Stimulated activated memory B cell treated with anti-CD40 and anti-IgM and Interleukin-4, amounts not matched to agents 10 μg/mL and 1 μg/mL and 100 μg/mL, for 72 hours (primary cell): Measurements from ENCODE around the gene CARM1.

Source experiments
- ATAC-seq: fragments of 150-1000 bp; cut with Tn5 transposase; 2 replicates; pipeline ENCODE4 v1.10.0; 2021
- H3K27ac Mint-ChIP-seq: one replicate; pipeline ENCODE4 v1.8.0; 2022; ENCODE audit warnings: mild to moderate bottlenecking, mixed read lengths
- H3K27me3 Mint-ChIP-seq: one replicate; pipeline ENCODE4 v1.8.0; 2022; ENCODE audit warnings: mixed read lengths
- H3K36me3 Mint-ChIP-seq: one replicate; pipeline ENCODE4 v1.8.0; 2022; ENCODE audit warnings: mixed read lengths
- H3K4me1 Mint-ChIP-seq: one replicate; pipeline ENCODE4 v1.8.0; 2022; ENCODE audit warnings: mixed read lengths
- H3K4me3 Mint-ChIP-seq: one replicate; pipeline ENCODE4 v1.8.0; 2022; ENCODE audit warnings: mild to moderate bottlenecking, moderate library complexity, mixed read lengths
- H3K9me3 Mint-ChIP-seq: one replicate; pipeline ENCODE4 v1.8.0; 2022; ENCODE audit warnings: mixed read lengths

CARM1 gene

GRCh38 chr19:10878253-10878652, 6.9 kb downstream of the CARM1 start:
- Mint-ChIP-seq H3K9me3 (no peaks in the 10 kb centered on the region), H3K4me3 (peak overlapping the region; percentile 72), H3K4me1 (peaks cover 58% of the 10 kb centered on the region), H3K27me3 (no peaks in the 10 kb centered on the region), H3K27ac (peak overlapping the region; percentile 93), H3K36me3 (peaks cover 11% of the 10 kb centered on the region)
- ATAC-seq = peak; percentile 28

- H3K27ac Mint-ChIP-seq = no peak overlapping the region
- no peak overlapping the region for H3K4me3 Mint-ChIP-seq
- ATAC-seq = no peak
These were observed 10.2 kb downstream of the CARM1 start for GRCh38 chr19:10881403-10882107.

GRCh38 chr19:10882108-10882457, 10.7 kb downstream of the CARM1 start:
- Mint-ChIP-seq H3K27ac (no peak overlapping the region), H3K27me3 (no peaks in the 10 kb centered on the region), H3K36me3 (peaks cover 14% of the 10 kb centered on the region), H3K4me3 (no peak overlapping the region), H3K4me1 (peaks cover 39% of the 10 kb centered on the region), H3K9me3 (no peaks in the 10 kb centered on the region)
- ATAC-seq = no peak

More at GRCh38 chr19:10881403-10882107, 10.2 kb downstream of the CARM1 start:
- Mint-ChIP-seq H3K36me3 (peaks cover 11% of the 10 kb centered on the region), H3K9me3 (no peaks in the 10 kb centered on the region), H3K27me3 (no peaks in the 10 kb centered on the region), H3K4me1 (peaks cover 41% of the 10 kb centered on the region)

- H3K27ac Mint-ChIP-seq = no peak overlapping the region
- no peaks in the 10 kb centered on the region for H3K9me3 Mint-ChIP-seq
- peaks cover 12% of the 10 kb centered on the region for H3K36me3 Mint-ChIP-seq
- no peaks in the 10 kb centered on the region for H3K27me3 Mint-ChIP-seq
- H3K4me1 Mint-ChIP-seq = peaks cover 39% of the 10 kb centered on the region
- H3K4me3 Mint-ChIP-seq = no peak overlapping the region
- no peak for ATAC-seq
These were observed 12.9 kb downstream of the CARM1 start for GRCh38 chr19:10884274-10884673.

- no peaks in the 10 kb centered on the region for H3K27me3 Mint-ChIP-seq
- H3K4me1 Mint-ChIP-seq = peaks cover 35% of the 10 kb centered on the region
- H3K9me3 Mint-ChIP-seq = no peaks in the 10 kb centered on the region
- no peak overlapping the region for H3K4me3 Mint-ChIP-seq
- no peak for ATAC-seq
- H3K36me3 Mint-ChIP-seq = peaks cover 9% of the 10 kb centered on the region
- H3K27ac Mint-ChIP-seq = no peak overlapping the region
These were observed 14.1 kb downstream of the CARM1 start for GRCh38 chr19:10885201-10886169.

GRCh38 chr19:10887616-10888367, 16.4 kb downstream of the CARM1 start:
- Mint-ChIP-seq H3K36me3 (peaks cover 9% of the 10 kb centered on the region), H3K9me3 (no peaks in the 10 kb centered on the region), H3K27ac (peak overlapping the region; percentile 74), H3K4me3 (no peak overlapping the region), H3K4me1 (peaks cover 29% of the 10 kb centered on the region), H3K27me3 (no peaks in the 10 kb centered on the region)
- ATAC-seq = no peak

GRCh38 chr19:10888421-10888866, 17.1 kb downstream of the CARM1 start:
- H3K9me3 Mint-ChIP-seq = no peaks in the 10 kb centered on the region
- peaks cover 29% of the 10 kb centered on the region for H3K4me1 Mint-ChIP-seq
- ATAC-seq = peak; percentile 60
- H3K36me3 Mint-ChIP-seq = peaks cover 9% of the 10 kb centered on the region
- no peak overlapping the region for H3K4me3 Mint-ChIP-seq
- peak overlapping the region; percentile 74 for H3K27ac Mint-ChIP-seq
- no peaks in the 10 kb centered on the region for H3K27me3 Mint-ChIP-seq

GRCh38 chr19:10889880-10890279, 18.5 kb downstream of the CARM1 start:
- H3K27ac Mint-ChIP-seq = no peak overlapping the region
- no peak overlapping the region for H3K4me3 Mint-ChIP-seq
- H3K36me3 Mint-ChIP-seq = peaks cover 18% of the 10 kb centered on the region
- H3K9me3 Mint-ChIP-seq = no peaks in the 10 kb centered on the region
- no peak for ATAC-seq
- H3K4me1 Mint-ChIP-seq = peaks cover 38% of the 10 kb centered on the region
- H3K27me3 Mint-ChIP-seq = no peaks in the 10 kb centered on the region

- Mint-ChIP-seq H3K27me3 (no peaks in the 10 kb centered on the region), H3K27ac (no peak overlapping the region), H3K9me3 (no peaks in the 10 kb centered on the region), H3K36me3 (peaks cover 18% of the 10 kb centered on the region), H3K4me1 (peaks cover 43% of the 10 kb centered on the region), H3K4me3 (no peak overlapping the region)
- ATAC-seq = no peak
These were observed 20.2 kb downstream of the CARM1 start for GRCh38 chr19:10891405-10892086.

- H3K4me1 Mint-ChIP-seq = peaks cover 44% of the 10 kb centered on the region
- H3K27ac Mint-ChIP-seq = no peak overlapping the region
- H3K27me3 Mint-ChIP-seq = no peaks in the 10 kb centered on the region
- no peaks in the 10 kb centered on the region for H3K9me3 Mint-ChIP-seq
- H3K4me3 Mint-ChIP-seq = no peak overlapping the region
- H3K36me3 Mint-ChIP-seq = peaks cover 14% of the 10 kb centered on the region
- ATAC-seq = no peak
These were observed 20.9 kb downstream of the CARM1 start for GRCh38 chr19:10892256-10892655.

- no peak for ATAC-seq
- no peaks in the 10 kb centered on the region for H3K27me3 Mint-ChIP-seq
- peak overlapping the region; percentile 28 for H3K27ac Mint-ChIP-seq
- H3K36me3 Mint-ChIP-seq = peaks cover 9% of the 10 kb centered on the region
- no peaks in the 10 kb centered on the region for H3K9me3 Mint-ChIP-seq
- H3K4me3 Mint-ChIP-seq = no peak overlapping the region
- H3K4me1 Mint-ChIP-seq = peaks cover 39% of the 10 kb centered on the region
These were observed 23.5 kb downstream of the CARM1 start for GRCh38 chr19:10894911-10895213.

- H3K27me3 Mint-ChIP-seq = no peaks in the 10 kb centered on the region
- H3K36me3 Mint-ChIP-seq = peaks cover 13% of the 10 kb centered on the region
- no peak for ATAC-seq
- no peak overlapping the region for H3K27ac Mint-ChIP-seq
- no peaks in the 10 kb centered on the region for H3K9me3 Mint-ChIP-seq
- H3K4me1 Mint-ChIP-seq = peaks cover 44% of the 10 kb centered on the region
- no peak overlapping the region for H3K4me3 Mint-ChIP-seq
These were observed 24.0 kb downstream of the CARM1 start for GRCh38 chr19:10895363-10895762.

GRCh38 chr19:10895920-10896319, 24.6 kb downstream of the CARM1 start:
- H3K9me3 Mint-ChIP-seq = no peaks in the 10 kb centered on the region
- H3K27me3 Mint-ChIP-seq = no peaks in the 10 kb centered on the region
- H3K4me1 Mint-ChIP-seq = peaks cover 44% of the 10 kb centered on the region
- H3K4me3 Mint-ChIP-seq = no peak overlapping the region
- H3K27ac Mint-ChIP-seq = no peak overlapping the region
- peaks cover 14% of the 10 kb centered on the region for H3K36me3 Mint-ChIP-seq
- ATAC-seq = no peak

- Mint-ChIP-seq H3K4me1 (peaks cover 44% of the 10 kb centered on the region), H3K27me3 (no peaks in the 10 kb centered on the region), H3K27ac (peak overlapping the region; percentile 28), H3K9me3 (no peaks in the 10 kb centered on the region), H3K4me3 (no peak overlapping the region), H3K36me3 (peaks cover 17% of the 10 kb centered on the region)
- no peak for ATAC-seq
These were observed 25.6 kb downstream of the CARM1 start for GRCh38 chr19:10896851-10897526.
